ENCODE results near the gene PRKCH. TPM values are rescaled to one million over a fixed set of nuclear protein-coding genes. Genes with fewer than 3 reads are reported as not detected.

Gene PRKCH
- total and polyA plus RNA-seq, 2 of the 13 experiments (the other 11 are each of a cell fraction or from before 2014, with no cell fraction given): 0.48 to 1.3 TPM

GRCh38 chr14:61300209-61300608 lies 21.2 kb upstream of the PRKCH start (continued):
- no peak for TF ChIP-seq ZBTB26 (CRISPR knock-in tag; IDR thresholded peaks at IDR 0.05; ENCODE audit: borderline replicate concordance)

- no peak for DNase-seq (ENCODE audit: low spot score)
- Histone ChIP-seq H3K27ac (ENCODE audit: extremely low read length, insufficient read depth, low read length) (no peak overlapping the region), H3K9me3 (ENCODE audit: low read length) (no peaks in the 10 kb centered on the region), H3K4me2 (ENCODE audit: low read depth, low read length) (no peak overlapping the region), H3K4me3 (replicated peaks in 1 of 3; ENCODE audit: insufficient read depth in 1 of 3, low read depth in 2 of 3, low read length in 3 of 3) (no peak overlapping the region), H3K9ac (ENCODE audit: insufficient read depth, low read depth, low read length) (no peak overlapping the region), H3K36me3 (replicated peaks in 1 of 2; ENCODE audit: control insufficient read depth in 1 of 2, insufficient read depth in 2 of 2, low read length in 2 of 2) (no peaks in the 10 kb centered on the region), H4K20me1 (ENCODE audit: insufficient read depth, low read length) (no peaks in the 10 kb centered on the region), H3K27me3 (ENCODE audit: control insufficient read depth in 1 of 2, insufficient read depth in 2 of 2, low read length in 2 of 2) (no peaks in the 10 kb centered on the region; a peak in 1 of 5 replicates), H2AFZ (ENCODE audit: low read length) (no peak overlapping the region), H3K79me2 (ENCODE audit: insufficient read depth, low read length) (no peaks in the 10 kb centered on the region), H3K4me1 (ENCODE audit: insufficient read depth, low read length) (no peaks in the 10 kb centered on the region)
- WGBS (ENCODE audit: low lambda C conversion rate): 50% methylated on average over 7 of the region's 7 CpGs
- POLR2A ChIA-PET: no interaction called here
- FAIRE-seq: no peak
- BruUV-seq (replicated peaks): no TSS peak
- CTCF ChIA-PET (ENCODE audit: low intra/inter-chr PET ratio, low total read pairs): no interaction called here
- intact Hi-C loops (cut with micrococcal nuclease; ENCODE audit: unreplicated experiment): no loop called here
- in situ Hi-C loops (cut with HindIII; ENCODE audit: extremely low pct_ligation_motif_present, low pct_unique_long_range_greater_than_20kb): no loop called here
- TF ChIP-seq MEF2D (CRISPR knock-in tag; IDR thresholded peaks at IDR 0.05): no peak
- TF ChIP-seq ZNF598 (CRISPR knock-in tag; IDR thresholded peaks at IDR 0.05; ENCODE audit: borderline replicate concordance): no peak
- TF ChIP-seq CBX1 (IDR thresholded peaks at IDR 0.05; ENCODE audit: low read depth): no peak
- TF ChIP-seq BRF2 (CRISPR knock-in tag; IDR thresholded peaks at IDR 0.05): no peak
- TF ChIP-seq NFE2L1 (CRISPR knock-in tag; IDR thresholded peaks at IDR 0.05; ENCODE audit: borderline replicate concordance): no peak
- ATAC-seq: no peak
Observed at GRCh38 chr14:61300754-61301153, 20.6 kb upstream of the PRKCH start.
